ENCODE results near the gene SYAP1. TPM values are rescaled to one million over a fixed set of nuclear protein-coding genes. Genes with fewer than 3 reads are reported as not detected.
A peak's percentile ranks its signal among the peaks of the same experiment; 100 is the strongest.

SYAP1 gene
- total RNA-seq, 4 donors from 2014 or later: 14.9 to 31.2 (median 19.3) TPM

- H3K4me1 ChIP-seq: no peaks in the 10 kb centered on the region
- H3K4me3 ChIP-seq: no peak overlapping the region
- H3K27ac ChIP-seq: no peak overlapping the region
- DNase-seq: no peak
- no peaks in the 10 kb centered on the region for H3K9me3 ChIP-seq
- no peaks in the 10 kb centered on the region for H3K36me3 ChIP-seq
- intact Hi-C loops (cut with DNase I; ENCODE audit: low total_unique reads): no loop called here
- H3K27me3 ChIP-seq: no peaks in the 10 kb centered on the region
- no peak for TF ChIP-seq POLR2A (IDR thresholded peaks at IDR 0.05)
- no peak for TF ChIP-seq CTCF (IDR thresholded peaks at IDR 0.05)
Measured at GRCh38 chrX:16804923-16805464, 85.6 kb downstream of the SYAP1 start.

DNA sequence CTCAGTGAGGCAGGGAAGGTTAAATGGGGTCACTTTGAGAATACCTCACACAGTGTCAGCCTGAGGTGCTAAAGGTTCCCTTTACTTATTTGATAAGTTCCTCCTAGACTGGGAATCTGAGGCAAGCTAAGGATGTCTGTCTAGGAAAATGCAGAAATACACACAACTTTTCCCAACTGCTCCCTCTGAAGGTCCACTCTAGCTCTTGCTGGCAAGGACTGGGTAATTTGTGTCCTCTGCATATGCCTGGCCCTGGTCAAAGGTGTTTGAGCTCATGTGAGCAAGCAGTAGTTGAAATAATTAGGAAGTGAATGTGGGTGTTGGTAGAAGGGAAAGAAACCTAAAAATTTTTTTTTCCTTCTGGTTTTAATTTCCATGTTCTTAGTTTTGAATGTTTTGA is 88.1 kb downstream of the SYAP1 start:
- H3K36me3 ChIP-seq: no peaks in the 10 kb centered on the region
- H3K27ac ChIP-seq: peak overlapping the region; percentile 35 to 64
- H3K9me3 ChIP-seq: no peaks in the 10 kb centered on the region
- intact Hi-C loops (cut with DNase I; ENCODE audit: low total_unique reads): no loop called here
- no peak for DNase-seq
- no peaks in the 10 kb centered on the region for H3K4me1 ChIP-seq
- H3K4me3 ChIP-seq: no peak overlapping the region
- no peaks in the 10 kb centered on the region for H3K27me3 ChIP-seq
- TF ChIP-seq CTCF (IDR thresholded peaks at IDR 0.05) (no peak), POLR2A (IDR thresholded peaks at IDR 0.05) (no peak)

DNA sequence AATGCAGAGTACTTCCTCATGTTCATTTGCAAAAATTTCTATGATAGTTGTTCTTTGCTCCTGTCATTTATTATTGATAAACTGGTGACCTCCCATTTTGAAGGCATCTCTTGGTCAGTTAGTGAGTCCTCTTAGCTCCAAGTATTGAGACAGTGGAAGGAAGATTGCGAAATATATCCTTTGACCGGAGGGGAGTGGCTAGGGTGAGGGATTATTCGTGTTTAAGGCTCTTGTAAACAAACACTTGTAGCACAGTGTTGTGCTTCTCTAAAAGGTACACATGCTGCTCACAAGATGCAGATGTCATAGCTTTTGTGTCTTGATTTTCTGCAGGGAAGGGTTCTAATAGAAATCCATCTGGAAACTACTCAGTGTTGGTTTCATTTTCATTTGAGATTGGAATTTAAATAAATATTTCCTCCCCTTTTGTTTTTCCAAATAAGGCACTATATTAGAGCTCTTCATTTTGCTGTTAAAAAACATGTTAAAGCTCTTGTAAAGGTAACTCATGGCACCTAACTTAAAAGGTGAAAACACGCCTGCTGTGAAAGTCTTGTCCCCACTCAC is 88.6 kb downstream of the SYAP1 start:
- H3K9me3 ChIP-seq: no peaks in the 10 kb centered on the region
- H3K4me1 ChIP-seq: no peaks in the 10 kb centered on the region
- H3K4me3 ChIP-seq: peak overlapping the region in 1 of 2 donors; percentile 28
- peak overlapping the region; percentile 35 to 64 for H3K27ac ChIP-seq
- TF ChIP-seq POLR2A (IDR thresholded peaks at IDR 0.05): no peak
- no peak for TF ChIP-seq CTCF (IDR thresholded peaks at IDR 0.05)
- H3K27me3 ChIP-seq: no peaks in the 10 kb centered on the region
- peak in 1 of 2 donors; percentile 39 for DNase-seq
- intact Hi-C loops (cut with DNase I; ENCODE audit: low total_unique reads): no loop called here
- no peaks in the 10 kb centered on the region for H3K36me3 ChIP-seq

DNA sequence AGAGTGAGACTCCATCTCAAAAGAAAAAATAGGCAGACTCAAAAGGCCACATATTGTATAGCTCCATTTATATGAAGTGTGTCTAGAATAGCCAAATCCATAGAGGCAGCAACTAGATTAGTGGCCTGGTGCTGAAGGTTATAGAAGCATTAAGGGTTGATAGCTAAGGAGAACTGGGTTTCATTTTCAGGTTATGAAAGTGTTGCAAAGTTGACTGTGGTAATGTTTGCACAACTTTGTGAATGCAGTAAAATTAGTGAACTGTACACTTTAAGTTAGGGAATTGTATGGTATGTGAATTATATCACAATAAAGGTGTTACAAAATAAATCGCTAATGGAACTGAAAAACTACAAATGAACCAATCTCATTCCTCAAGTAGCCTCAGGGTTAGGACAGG is 95.2 kb downstream of the SYAP1 start:
- H3K4me3 ChIP-seq: no peak overlapping the region
- H3K27me3 ChIP-seq: no peaks in the 10 kb centered on the region
- H3K4me1 ChIP-seq: no peaks in the 10 kb centered on the region
- no peaks in the 10 kb centered on the region for H3K9me3 ChIP-seq
- no peak for DNase-seq
- intact Hi-C loops (cut with DNase I; ENCODE audit: low total_unique reads): no loop called here
- H3K27ac ChIP-seq: no peak overlapping the region
- H3K36me3 ChIP-seq: no peaks in the 10 kb centered on the region
- TF ChIP-seq POLR2A (IDR thresholded peaks at IDR 0.05): no peak
- TF ChIP-seq CTCF (IDR thresholded peaks at IDR 0.05): no peak

Small RNA genes lying within 50 kb of the gene (small RNA-seq; reads per million reads assigned to genes)
- gene RNU7-56P: not detected
- gene RPL12P49: not detected

Other genes with a start within 250 kb of the SYAP1 start
- not detected for gene S100G, start 69.5 kb upstream of the SYAP1 start, total RNA-seq
- 10 to 100 TPM in 2 of 4 donors, 1 to 10 TPM in 2; 7.1 to 48.9 (median 14.8) TPM for gene CTPS2, start 6.9 kb upstream of the SYAP1 start, total RNA-seq
- 10 to 100 TPM; 11.8 to 18.9 (median 13.1) TPM for gene TXLNG, start 66.9 kb downstream of the SYAP1 start, total RNA-seq
- 100 to 1,000 TPM in 3 of 4 donors, 10 to 100 TPM in 1; 60.0 to 154 (median 125) TPM for gene RBBP7, start 150.8 kb downstream of the SYAP1 start, total RNA-seq
- 10 to 100 TPM; 18.2 to 68.4 (median 20.2) TPM for gene REPS2, start 227.0 kb downstream of the SYAP1 start, total RNA-seq

Measured in uterus (tissue), 4 donors.